ACHN (cell line): Measurements from ENCODE around the gene MLXIPL.
"Not testable (repeated sequence)": the region's sequence is repeated elsewhere in the genome, so short reads cannot be mapped to it uniquely, and the experiment has no call there.

ENCODE experiments used
- DNase-seq: peaks from one replicate; pipeline ENCODE4 v3.0.0-alpha.2; 2015
- in situ Hi-C: cut with HindIII; loops from 2 replicates; pipeline ENCODE4 v1.10.0; 2017; ENCODE audit warnings: low sequenced_read_pairs, low pct_ligation_motif_present, low pct_unique_long_range_greater_than_20kb

The MLXIPL gene

DNA sequence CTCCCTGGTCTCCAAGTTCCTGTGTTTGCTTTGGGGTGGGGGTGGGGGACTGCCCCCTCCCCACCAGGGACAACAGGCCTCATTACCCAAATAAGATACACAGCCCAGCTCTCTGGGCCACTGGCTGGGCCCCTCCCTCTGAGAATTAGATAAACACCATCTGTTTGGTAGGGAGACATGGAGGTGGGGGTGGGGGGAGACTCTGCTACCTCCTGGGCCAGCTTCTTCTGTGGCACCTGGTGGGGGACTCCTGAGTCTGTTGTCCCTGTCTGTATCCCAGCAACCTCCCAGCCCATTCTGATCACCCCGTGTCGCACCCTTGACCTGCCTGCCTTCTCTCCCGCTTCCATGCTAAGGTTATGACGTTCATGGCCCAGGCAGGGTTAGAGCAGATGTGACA is 5.8 kb downstream of the MLXIPL start:
- DNase-seq = no peak
- in situ Hi-C loops = no loop called here

DNA sequence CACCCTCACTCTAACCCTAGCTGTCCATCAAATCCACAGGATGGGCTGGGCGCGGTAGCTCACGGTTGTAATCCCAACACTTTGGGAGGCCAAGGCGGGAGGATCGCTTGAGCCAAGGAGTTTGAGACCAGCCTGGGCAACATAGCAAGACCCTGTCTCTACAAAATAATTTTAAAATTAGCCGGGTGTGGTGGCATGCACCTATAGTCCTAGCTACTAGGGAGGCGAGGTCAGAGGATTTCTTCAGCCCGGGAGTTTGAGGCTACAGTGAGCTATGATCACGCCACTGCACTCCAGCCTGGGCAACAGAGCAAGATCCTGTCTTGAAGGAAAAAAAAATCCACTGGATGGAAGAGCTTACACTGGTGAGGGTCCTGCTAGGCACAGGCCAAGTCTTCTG is 6.8 kb downstream of the MLXIPL start:
- DNase-seq, in situ Hi-C loops: not testable (repeated sequence)

GRCh38 chr7:73615886-73616285 is 8.4 kb downstream of the MLXIPL start:
- in situ Hi-C loops = no loop called here
- peak; percentile 40 for DNase-seq

- in situ Hi-C loops, DNase-seq: not testable (repeated sequence)
These were observed 9.4 kb downstream of the MLXIPL start for GRCh38 chr7:73614937-73615336.

DNA sequence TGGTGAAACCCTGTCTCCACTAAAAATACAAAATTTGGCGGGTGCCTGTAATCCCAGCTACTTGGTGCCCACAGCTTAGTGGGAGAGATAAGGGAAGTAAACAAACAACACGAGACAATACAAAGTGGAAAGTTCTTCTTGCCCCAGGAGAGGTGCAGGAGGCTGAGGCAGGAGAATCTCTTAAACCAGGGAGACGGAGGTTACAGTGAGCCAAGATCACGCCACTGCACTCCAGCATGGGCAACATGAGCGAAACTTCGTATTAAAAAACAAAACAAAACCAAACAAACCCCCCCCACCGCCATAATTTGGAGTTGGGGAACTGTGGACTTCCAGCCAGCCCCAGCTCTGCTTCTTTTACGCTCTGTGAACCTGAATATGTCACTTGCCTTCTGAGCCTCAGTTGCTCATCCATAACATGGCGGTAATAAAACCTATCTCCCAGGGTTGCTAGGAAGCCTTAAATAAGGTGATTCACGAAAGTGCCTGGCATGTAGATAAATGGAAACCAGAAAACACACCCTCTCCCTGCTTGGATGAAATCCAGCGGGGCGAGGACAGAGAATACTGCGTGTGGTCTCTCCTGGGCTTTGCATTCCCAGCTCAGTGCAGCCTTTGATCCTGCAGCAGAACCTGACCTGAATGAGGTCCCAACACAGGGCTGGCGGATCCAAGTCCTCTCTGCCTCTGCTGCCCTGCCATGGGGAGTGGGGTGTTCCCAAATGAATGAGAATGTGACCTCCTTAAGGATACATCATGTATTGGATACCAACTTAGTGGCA is 10.2 kb downstream of the MLXIPL start:
- peak; percentile 51 for DNase-seq
- in situ Hi-C loops = no loop called here

DNA sequence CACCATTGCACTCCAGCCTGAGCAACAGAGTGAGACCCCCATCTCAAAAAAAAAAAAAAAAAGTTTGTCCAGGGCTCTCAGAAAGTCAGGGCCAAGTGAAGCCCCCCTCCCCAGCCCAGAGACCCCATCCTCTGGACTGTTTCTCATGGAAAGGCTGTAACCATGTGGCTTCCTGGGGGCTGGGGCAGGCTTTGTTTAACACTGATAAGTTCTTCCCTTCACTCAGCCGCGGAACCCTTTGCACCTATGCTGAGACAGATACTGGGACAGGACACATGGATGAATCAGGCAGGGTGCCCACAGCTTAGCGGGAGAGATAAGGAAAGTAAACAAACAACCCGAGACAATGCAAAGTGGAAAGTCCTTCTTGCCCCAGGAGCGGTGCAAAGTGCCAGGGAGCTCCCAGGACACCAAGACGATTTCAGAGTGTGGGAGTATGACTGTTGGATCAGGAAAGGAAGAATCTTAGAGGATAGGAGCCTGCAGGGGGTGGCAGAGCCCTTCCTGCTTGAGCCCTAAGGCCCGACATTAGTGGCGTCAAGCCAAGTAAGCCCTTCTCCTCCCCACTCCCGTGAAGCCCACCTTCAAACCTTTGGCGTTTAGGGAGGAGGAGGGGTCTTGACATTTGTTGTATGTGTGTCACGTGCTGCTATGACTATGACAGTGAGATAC is 11.6 kb downstream of the MLXIPL start:
- in situ Hi-C loops = no loop called here
- peak; percentile 85 for DNase-seq

DNA sequence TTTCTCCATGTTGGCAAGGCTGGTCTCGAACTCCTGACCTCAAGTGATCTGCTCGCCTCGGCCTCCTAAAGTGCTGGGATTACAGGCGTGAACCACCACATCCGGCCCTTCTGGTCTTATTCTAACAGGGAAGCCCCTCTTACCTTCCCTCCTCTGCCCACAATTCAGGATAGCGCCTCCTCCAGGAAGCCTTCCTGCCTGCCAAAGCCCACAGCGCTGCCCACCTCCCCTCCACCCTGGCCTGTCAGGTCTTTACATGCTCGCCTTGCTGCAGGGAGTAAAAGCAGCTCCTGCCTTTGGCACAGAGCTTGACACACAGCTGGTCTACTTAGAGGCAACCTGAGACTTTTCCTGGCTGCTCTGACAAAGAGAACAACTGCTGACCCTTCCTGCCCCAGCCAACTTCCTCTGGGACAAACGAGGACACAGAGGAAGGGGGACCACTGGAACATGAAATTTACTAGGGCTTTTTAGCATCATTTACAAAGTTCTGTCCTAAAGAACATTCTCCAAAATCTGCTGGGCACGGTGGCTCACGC is 13.2 kb downstream of the MLXIPL start:
- in situ Hi-C loops = no loop called here

GRCh38 chr7:73610105-73610504 is 14.2 kb downstream of the MLXIPL start:
- no peak for DNase-seq
- in situ Hi-C loops = no loop called here

More for the DNA sequence above, 13.2 kb downstream of the MLXIPL start:
- DNase-seq = no peak

DNA sequence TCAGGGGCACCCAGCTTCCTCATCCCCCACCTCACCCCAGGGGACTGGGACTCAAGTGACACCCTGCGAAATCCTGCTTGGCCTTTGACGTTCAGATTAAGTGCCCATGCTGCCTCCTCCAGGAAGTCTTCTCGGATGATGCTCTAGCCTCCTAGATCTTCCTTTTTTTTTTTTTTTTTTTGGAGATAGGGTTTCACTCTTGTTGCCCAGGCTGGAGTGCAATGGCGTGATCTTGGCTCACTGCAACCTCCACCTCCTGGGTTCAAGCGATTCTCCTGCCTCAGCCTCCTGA is 16.7 kb downstream of the MLXIPL start:
- in situ Hi-C loops, DNase-seq: not testable (repeated sequence)

- in situ Hi-C loops = no loop called here
These were observed 17.3 kb downstream of the MLXIPL start for GRCh38 chr7:73606801-73607691.

GRCh38 chr7:73605601-73606220 is 18.6 kb downstream of the MLXIPL start:
- in situ Hi-C loops = no loop called here
- no peak for DNase-seq

More at GRCh38 chr7:73606801-73607691, 17.3 kb downstream of the MLXIPL start:
- peak; percentile 61 for DNase-seq

- no peak for DNase-seq
- in situ Hi-C loops = no loop called here
These were observed 21.3 kb downstream of the MLXIPL start for GRCh38 chr7:73602721-73603651.

DNA sequence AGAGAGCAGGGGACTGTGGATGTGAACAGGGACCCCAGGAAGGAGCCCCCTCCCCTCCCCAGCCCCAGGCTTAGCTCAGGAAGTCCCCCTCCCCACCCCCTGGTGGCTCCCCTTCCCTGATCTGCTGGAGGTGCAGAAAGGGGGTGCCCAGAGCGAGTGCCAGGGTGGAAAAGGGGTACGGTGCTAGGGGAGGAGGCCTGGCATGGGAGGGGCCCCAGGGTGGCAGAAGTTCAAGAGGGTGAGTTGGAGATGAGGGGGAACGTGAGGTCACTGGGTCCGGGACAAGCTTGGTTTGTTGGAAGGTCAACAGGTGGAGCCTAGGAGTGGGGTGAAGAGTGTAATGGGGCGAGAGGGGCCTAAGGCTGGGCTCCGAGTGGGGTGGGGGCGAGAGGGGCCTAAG is 24.4 kb downstream of the MLXIPL start:
- in situ Hi-C loops = no loop called here

GRCh38 chr7:73599151-73599882 is 25.0 kb downstream of the MLXIPL start:
- in situ Hi-C loops = no loop called here
- DNase-seq = no peak

More for the DNA sequence above, 24.4 kb downstream of the MLXIPL start:
- no peak for DNase-seq

DNA sequence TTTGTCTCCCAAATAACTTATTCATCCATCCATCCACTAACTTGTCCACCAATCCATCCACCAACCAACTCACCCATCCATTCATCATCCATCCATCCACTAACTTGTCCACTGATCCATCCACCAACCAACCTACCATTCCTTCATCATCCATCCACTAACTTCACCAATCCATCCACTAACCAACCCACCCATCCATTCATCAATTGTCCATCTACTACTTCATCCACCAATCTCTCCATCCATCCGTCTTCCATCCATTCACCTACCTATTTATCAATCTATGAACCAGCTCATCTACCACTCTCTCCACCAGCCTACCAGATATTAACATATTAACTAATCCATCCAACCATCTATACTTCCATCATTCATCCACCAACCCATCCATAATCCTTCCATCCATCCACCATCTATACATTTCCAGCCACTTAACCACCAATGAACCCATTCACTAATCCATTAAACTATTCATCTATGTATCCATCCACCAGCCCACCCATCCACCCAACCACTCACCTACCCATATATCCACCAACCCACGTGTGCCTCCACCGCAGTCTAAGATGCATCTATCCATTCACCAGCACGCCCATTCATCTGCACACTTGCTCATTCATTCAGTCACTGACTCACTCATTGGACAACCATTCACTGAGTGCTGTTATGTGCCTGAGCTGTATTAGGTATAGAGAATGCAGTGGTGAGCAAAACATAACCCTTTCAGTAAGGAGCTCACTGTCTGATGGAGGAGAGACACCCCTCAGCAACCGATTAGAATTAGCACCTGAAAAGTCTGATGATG is 26.1 kb downstream of the MLXIPL start:
- in situ Hi-C loops = no loop called here
- no peak for DNase-seq
